22Rv1 (cell line): ENCODE results near the gene MEX3B.

ENCODE experiments used
- H3K27ac ChIP-seq: fragments of 450-650 bp; 2 replicates; pipeline ENCODE4 v1.5.1; 2017
- ZFX ChIP-seq: fragments of 450-650 bp; IDR thresholded peaks from 2 replicates; pipeline ENCODE4 v1.6.1; 2017; ENCODE audit warnings: antibody characterized with exemption, borderline replicate concordance
- TF ChIP-seq, protein P1 (sequence below): fragments of 450-650 bp; IDR thresholded peaks from 2 replicates; pipeline ENCODE4 v1.5.1; 2017; ENCODE audit warnings: mild to moderate bottlenecking

MEX3B gene

DNA sequence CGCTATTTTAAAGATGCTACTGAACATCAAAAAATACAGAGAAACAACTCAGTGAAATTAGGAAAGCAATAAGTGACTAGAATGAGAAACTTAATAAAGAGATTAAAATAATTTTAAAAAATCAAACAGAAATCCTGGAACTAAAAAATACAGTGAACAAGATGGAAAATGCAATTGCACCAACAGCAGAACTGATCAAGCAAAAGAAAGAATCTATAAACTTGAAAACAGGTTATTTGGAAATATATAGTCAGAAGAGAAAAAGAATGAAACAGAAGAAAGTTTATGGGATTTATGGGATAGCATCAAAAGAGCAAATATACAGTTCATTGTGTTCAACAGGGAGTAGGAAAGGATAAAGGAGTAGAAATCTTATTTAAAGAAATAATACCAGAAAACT lies 53.3 kb downstream of the MEX3B start:
- TF ChIP-seq, protein P1, sequence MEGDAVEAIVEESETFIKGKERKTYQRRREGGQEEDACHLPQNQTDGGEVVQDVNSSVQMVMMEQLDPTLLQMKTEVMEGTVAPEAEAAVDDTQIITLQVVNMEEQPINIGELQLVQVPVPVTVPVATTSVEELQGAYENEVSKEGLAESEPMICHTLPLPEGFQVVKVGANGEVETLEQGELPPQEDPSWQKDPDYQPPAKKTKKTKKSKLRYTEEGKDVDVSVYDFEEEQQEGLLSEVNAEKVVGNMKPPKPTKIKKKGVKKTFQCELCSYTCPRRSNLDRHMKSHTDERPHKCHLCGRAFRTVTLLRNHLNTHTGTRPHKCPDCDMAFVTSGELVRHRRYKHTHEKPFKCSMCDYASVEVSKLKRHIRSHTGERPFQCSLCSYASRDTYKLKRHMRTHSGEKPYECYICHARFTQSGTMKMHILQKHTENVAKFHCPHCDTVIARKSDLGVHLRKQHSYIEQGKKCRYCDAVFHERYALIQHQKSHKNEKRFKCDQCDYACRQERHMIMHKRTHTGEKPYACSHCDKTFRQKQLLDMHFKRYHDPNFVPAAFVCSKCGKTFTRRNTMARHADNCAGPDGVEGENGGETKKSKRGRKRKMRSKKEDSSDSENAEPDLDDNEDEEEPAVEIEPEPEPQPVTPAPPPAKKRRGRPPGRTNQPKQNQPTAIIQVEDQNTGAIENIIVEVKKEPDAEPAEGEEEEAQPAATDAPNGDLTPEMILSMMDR, result no peak
- TF ChIP-seq ZFX, result no peak
- no peak overlapping the region for H3K27ac ChIP-seq
